Measurements from ENCODE around the gene KCNK10.

DNA sequence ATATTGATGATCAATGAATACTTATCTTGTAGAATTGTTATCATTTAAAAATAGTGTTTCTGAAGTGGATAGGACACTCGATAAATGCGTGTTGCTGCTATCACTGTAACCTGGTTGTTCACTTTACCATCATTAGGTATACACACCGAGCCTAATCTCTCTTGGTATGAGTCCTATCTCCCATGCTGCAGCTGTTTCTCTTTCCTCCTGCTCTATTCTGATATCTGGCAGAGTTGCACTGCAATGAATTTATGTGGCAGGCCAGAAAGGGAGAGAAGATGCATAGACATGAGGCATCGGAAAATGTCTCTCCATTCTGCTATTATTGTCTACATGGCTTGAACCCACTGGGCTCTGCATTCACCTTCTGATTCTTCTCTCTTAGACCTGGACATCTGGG is 26.7 kb downstream of the KCNK10 start:
- TF ChIP-seq, protein P1, sequence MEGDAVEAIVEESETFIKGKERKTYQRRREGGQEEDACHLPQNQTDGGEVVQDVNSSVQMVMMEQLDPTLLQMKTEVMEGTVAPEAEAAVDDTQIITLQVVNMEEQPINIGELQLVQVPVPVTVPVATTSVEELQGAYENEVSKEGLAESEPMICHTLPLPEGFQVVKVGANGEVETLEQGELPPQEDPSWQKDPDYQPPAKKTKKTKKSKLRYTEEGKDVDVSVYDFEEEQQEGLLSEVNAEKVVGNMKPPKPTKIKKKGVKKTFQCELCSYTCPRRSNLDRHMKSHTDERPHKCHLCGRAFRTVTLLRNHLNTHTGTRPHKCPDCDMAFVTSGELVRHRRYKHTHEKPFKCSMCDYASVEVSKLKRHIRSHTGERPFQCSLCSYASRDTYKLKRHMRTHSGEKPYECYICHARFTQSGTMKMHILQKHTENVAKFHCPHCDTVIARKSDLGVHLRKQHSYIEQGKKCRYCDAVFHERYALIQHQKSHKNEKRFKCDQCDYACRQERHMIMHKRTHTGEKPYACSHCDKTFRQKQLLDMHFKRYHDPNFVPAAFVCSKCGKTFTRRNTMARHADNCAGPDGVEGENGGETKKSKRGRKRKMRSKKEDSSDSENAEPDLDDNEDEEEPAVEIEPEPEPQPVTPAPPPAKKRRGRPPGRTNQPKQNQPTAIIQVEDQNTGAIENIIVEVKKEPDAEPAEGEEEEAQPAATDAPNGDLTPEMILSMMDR (IDR thresholded peaks at IDR 0.05) = no peak
- TF ChIP-seq POLR2A (IDR thresholded peaks at IDR 0.05) (no peak), EP300 (IDR thresholded peaks at IDR 0.05) (no peak), POLR2AphosphoS5 (IDR thresholded peaks at IDR 0.05) (no peak)

All from sigmoid colon (tissue), 4 donors.